Activated B cell treated with CpG ODN at 0.5 μM for 24 hours (primary cell): Measurements from ENCODE around the gene WWP2. TPM values are rescaled to one million over a fixed set of nuclear protein-coding genes. Genes with fewer than 3 reads are reported as not detected.

Experiments used
- ATAC-seq: fragments of 200-7000 bp; cut with Tn5 transposase; one replicate; pipeline ENCODE4 v1.10.0; 2021; ENCODE audit warnings: low read depth, mild to moderate bottlenecking, moderate library complexity
- CTCF ChIA-PET: fragments of 350-600 bp; sonication (Branson Sonifier 250); formaldehyde crosslinking; loops from one replicate; lab custom pipeline; 2021; ENCODE audit warnings: antibody characterized with exemption; lab: Charles Lee
- POLR2A ChIA-PET: fragments of 350-600 bp; sonication (Branson Sonifier 250); formaldehyde crosslinking; loops from one replicate; lab custom pipeline; 2021; ENCODE audit warnings: antibody characterized with exemption; lab: Charles Lee
- DNase-seq: peaks from one replicate; pipeline ENCODE4 v3.0.0; 2022
- H3K27ac Mint-ChIP-seq: one replicate; pipeline ENCODE4 v1.8.0; 2020; ENCODE audit warnings: mixed read lengths
- H3K27me3 Mint-ChIP-seq: one replicate; pipeline ENCODE4 v1.8.0; 2021; ENCODE audit warnings: mixed read lengths
- H3K36me3 Mint-ChIP-seq: one replicate; pipeline ENCODE4 v1.8.0; 2021; ENCODE audit warnings: low read depth, mixed read lengths
- H3K4me1 Mint-ChIP-seq: one replicate; pipeline ENCODE4 v1.8.0; 2021; ENCODE audit warnings: mixed read lengths
- H3K4me3 Mint-ChIP-seq: one replicate; pipeline ENCODE4 v1.8.0; 2020; ENCODE audit warnings: mild to moderate bottlenecking, mixed read lengths
- H3K9me3 Mint-ChIP-seq: one replicate; pipeline ENCODE4 v1.8.0; 2020; ENCODE audit warnings: mixed read lengths
- CTCF ChIP-seq: fragments of 200-600 bp; IDR thresholded peaks from one replicate; pipeline ENCODE4 v1.8.0; 2022; ENCODE audit warnings: antibody characterized with exemption, mild to moderate bottlenecking
- intact Hi-C: fragments of 100-400 bp; cut with micrococcal nuclease; formaldehyde crosslinking; loops from one replicate; pipeline ENCODE4 v1.15.1; 2024
- total RNA-seq: library from RNA; stranded (reverse); gene quantifications from 2 replicates; pipeline ENCODE4 v1.2.3, GENCODE V29; 2022

WWP2 gene
- total RNA-seq: 69.4 and 80.8 TPM in 2 replicates

- peak within 1 kb of the TSS; percentile 96 for H3K27ac Mint-ChIP-seq
- DNase-seq (peak; percentile 73), ATAC-seq (peak; percentile 86)
- H3K27me3 Mint-ChIP-seq: no peaks in the 10 kb centered on the region
- TF ChIP-seq CTCF: no peak
- peaks cover 12% of the 10 kb centered on the region for H3K36me3 Mint-ChIP-seq
- ChIA-PET CTCF (interaction anchor here (0.6 to 1.1 kb wide), 2 partner anchors 53 to 366 kb away, joined by 3 read pairs; no protein-coding TSS in a partner anchor), POLR2A (interaction anchor here (0.6 to 3.5 kb wide), 18 partner anchors 8 to 1778 kb away, joined by 3 to 25 read pairs (median 4); partner anchors contain the start of genes NOB1, NQO1 and PDF)
- intact Hi-C loops: loop anchor here (1.0 to 10.0 kb wide), 3 partner anchors 8 to 627 kb away; partner anchors contain the start of genes CHTF8, NFAT5, NOB1 and UTP4
- peaks cover 36% of the 10 kb centered on the region for H3K4me1 Mint-ChIP-seq
- peak within 1 kb of the TSS; percentile 90 for H3K4me3 Mint-ChIP-seq
- no peaks in the 10 kb centered on the region for H3K9me3 Mint-ChIP-seq
These were observed at the start of gene WWP2 for GRCh38 chr16:69761983-69762813. WWP2 (plus strand) TSS chr16:69762332; CDS start chr16:69787011, 24,679 bp downstream.

GRCh38 chr16:69712914-69713581 is 49.1 kb upstream of the WWP2 start:
- intact Hi-C loops: no loop called here
- H3K9me3 Mint-ChIP-seq: no peaks in the 10 kb centered on the region
- no peaks in the 10 kb centered on the region for H3K27me3 Mint-ChIP-seq
- ChIA-PET CTCF (no interaction called here), POLR2A (interaction anchor here (1.2 kb wide), 1 partner anchor 42 kb away, joined by 6 read pairs; the partner anchor contains the start of gene NOB1)
- H3K4me1 Mint-ChIP-seq: no peaks in the 10 kb centered on the region
- no peak for ATAC-seq
- DNase-seq: no peak
- H3K4me3 Mint-ChIP-seq: no peak overlapping the region
- no peak overlapping the region for H3K27ac Mint-ChIP-seq
- H3K36me3 Mint-ChIP-seq: no peaks in the 10 kb centered on the region
- TF ChIP-seq CTCF: no peak

- ATAC-seq (no peak), DNase-seq (no peak)
- intact Hi-C loops: no loop called here
- ChIA-PET CTCF (no interaction called here), POLR2A (interaction anchor here (0.7 to 1.0 kb wide), 2 partner anchors 9 to 187 kb away, joined by 3 to 5 read pairs; partner anchors contain the start of gene NQO1)
- Mint-ChIP-seq H3K9me3 (no peaks in the 10 kb centered on the region), H3K27me3 (no peaks in the 10 kb centered on the region), H3K4me3 (no peak overlapping the region), H3K36me3 (no peaks in the 10 kb centered on the region), H3K27ac (no peak overlapping the region), H3K4me1 (no peaks in the 10 kb centered on the region)
- TF ChIP-seq CTCF: no peak
These were observed 45.1 kb upstream of the WWP2 start for GRCh38 chr16:69717066-69717465.

- Mint-ChIP-seq H3K4me3 (no peak overlapping the region), H3K9me3 (no peaks in the 10 kb centered on the region), H3K4me1 (peaks cover 5% of the 10 kb centered on the region), H3K27me3 (no peaks in the 10 kb centered on the region), H3K36me3 (no peaks in the 10 kb centered on the region), H3K27ac (no peak overlapping the region)
- DNase-seq: no peak
- CTCF ChIA-PET: no interaction called here
- POLR2A ChIA-PET: interaction anchor here (0.7 kb wide), 1 partner anchor 378 kb away, joined by 4 read pairs; no protein-coding TSS in a partner anchor
- no peak for ATAC-seq
- intact Hi-C loops: no loop called here
- no peak for TF ChIP-seq CTCF
These were observed 43.9 kb upstream of the WWP2 start for GRCh38 chr16:69718111-69718764.
